H9 (cell line): ENCODE data around the gene TRAK2. TPM values are rescaled to one million over a fixed set of nuclear protein-coding genes. Genes with fewer than 3 reads are reported as not detected.

Experiments
- DNase-seq: peaks from one replicate; pipeline ENCODE4 v3.0.0-alpha.2; 2017
- H2AFZ ChIP-seq: one replicate; pipeline ENCODE4 v1.6.1; 2013; ENCODE audit warnings: mild to moderate bottlenecking, low read length, control low read depth, moderate library complexity
- H2AK5ac ChIP-seq: 2 replicates; pipeline ENCODE4 v1.6.1; 2013; ENCODE audit warnings: low read length, control low read depth, mixed read lengths; ENCODE audit not compliant: insufficient read length
- H2BK120ac ChIP-seq: one replicate; pipeline ENCODE4 v1.6.1; 2013; ENCODE audit warnings: low read depth, mild to moderate bottlenecking, low read length, control low read depth, inconsistent platforms; ENCODE audit not compliant: poor library complexity, severe bottlenecking
- H2BK12ac ChIP-seq: 2 replicates; pipeline ENCODE4 v1.6.1; 2013; ENCODE audit warnings: low read length, control low read depth, mixed read lengths, low read depth; ENCODE audit not compliant: insufficient read length
- H2BK15ac ChIP-seq: 2 replicates; pipeline ENCODE4 v1.6.1; 2013; ENCODE audit warnings: low read depth, low read length, control low read depth
- H2BK20ac ChIP-seq: one replicate; pipeline ENCODE4 v1.6.1; 2013; ENCODE audit warnings: low read depth, mild to moderate bottlenecking, low read length, control low read depth, inconsistent platforms; ENCODE audit not compliant: poor library complexity, severe bottlenecking
- H2BK5ac ChIP-seq: 2 replicates; pipeline ENCODE4 v1.6.1; 2013; ENCODE audit warnings: low read length, control low read depth, mixed read lengths; ENCODE audit not compliant: insufficient read length
- H3K14ac ChIP-seq: 2 replicates; pipeline ENCODE4 v1.6.1; 2013; ENCODE audit warnings: low read length, control low read depth; ENCODE audit not compliant: insufficient read depth
- H3K18ac ChIP-seq: 2 replicates; pipeline ENCODE4 v1.6.1; 2013; ENCODE audit warnings: low read depth, mild to moderate bottlenecking, mixed read lengths, low read length, control low read depth; ENCODE audit not compliant: insufficient read length
- H3K23ac ChIP-seq: 2 replicates; pipeline ENCODE4 v1.6.1; 2013; ENCODE audit warnings: low read length, control low read depth, mixed read lengths, low read depth; ENCODE audit not compliant: insufficient read length
- H3K23me2 ChIP-seq: 2 replicates; pipeline ENCODE4 v1.6.1; 2013; ENCODE audit warnings: low read depth, mild to moderate bottlenecking, mixed read lengths, low read length, control low read depth; ENCODE audit not compliant: insufficient read length, poor library complexity, severe bottlenecking
- H3K27ac ChIP-seq: 2 replicates; pipeline ENCODE4 v1.5.1; 2013; ENCODE audit warnings: low read length, control low read depth, mixed read lengths, low read depth; ENCODE audit not compliant: insufficient read length
- H3K27me3 ChIP-seq: 2 replicates; pipeline ENCODE4 v1.6.1; 2013; ENCODE audit warnings: low read length, control low read depth, inconsistent platforms; ENCODE audit not compliant: insufficient read depth
- H3K4ac ChIP-seq: 2 replicates; pipeline ENCODE4 v1.6.1; 2013; ENCODE audit warnings: low read depth, mild to moderate bottlenecking, control low read depth, inconsistent platforms, low read length, moderate library complexity
- H3K4me1 ChIP-seq: 2 replicates; pipeline ENCODE4 v1.6.1; 2013; ENCODE audit warnings: low read length, control low read depth, inconsistent platforms; ENCODE audit not compliant: insufficient read depth
- H3K4me2 ChIP-seq: 2 replicates; pipeline ENCODE4 v1.6.1; 2013; ENCODE audit warnings: low read length, control low read depth, mixed read lengths; ENCODE audit not compliant: insufficient read length, insufficient read depth
- H3K56ac ChIP-seq: 2 replicates; pipeline ENCODE4 v1.6.1; 2013; ENCODE audit warnings: low read depth, mild to moderate bottlenecking, mixed read lengths, low read length, control low read depth; ENCODE audit not compliant: insufficient read length
- H3K79me1 ChIP-seq: 2 replicates; pipeline ENCODE4 v1.6.1; 2013; ENCODE audit warnings: low read depth, mild to moderate bottlenecking, moderate library complexity, low read length, control low read depth, inconsistent platforms; ENCODE audit not compliant: insufficient read depth, poor library complexity, severe bottlenecking
- H3K79me2 ChIP-seq: 2 replicates; pipeline ENCODE4 v1.6.1; 2013; ENCODE audit warnings: low read length, control low read depth, inconsistent platforms; ENCODE audit not compliant: insufficient read depth
- H3K9ac ChIP-seq: 2 replicates; pipeline ENCODE4 v1.6.1; 2013; ENCODE audit warnings: low read length, control low read depth, mixed read lengths; ENCODE audit not compliant: insufficient read length; ENCODE audit errors: extremely low read depth
- H3K9me3 ChIP-seq: one replicate; pipeline ENCODE4 v1.6.1; 2013; ENCODE audit warnings: low read depth, low read length, inconsistent platforms; ENCODE audit not compliant: control insufficient read depth
- H3T11ph ChIP-seq: one replicate; pipeline ENCODE4 v1.6.1; 2013; ENCODE audit warnings: mild to moderate bottlenecking, low read length, control low read depth, inconsistent platforms
- H4K20me1 ChIP-seq: one replicate; pipeline ENCODE4 v1.6.1; 2013; ENCODE audit not compliant: control insufficient read depth, insufficient read length, insufficient read depth
- H4K5ac ChIP-seq: 2 replicates; pipeline ENCODE4 v1.6.1; 2013; ENCODE audit warnings: low read depth, mild to moderate bottlenecking, mixed read lengths, low read length, control low read depth; ENCODE audit not compliant: insufficient read length
- H4K8ac ChIP-seq: replicated peaks from 2 replicates; pipeline ENCODE4 v1.6.1; 2013; ENCODE audit warnings: low read length, control low read depth, mixed read lengths, low read depth; ENCODE audit not compliant: insufficient read length
- H4K91ac ChIP-seq: 2 replicates; pipeline ENCODE4 v1.6.1; 2013; ENCODE audit warnings: low read depth, mild to moderate bottlenecking, moderate library complexity, mixed read lengths, low read length, control low read depth; ENCODE audit not compliant: insufficient read length
- H3K27ac Mint-ChIP-seq, 3 experiments: 2 replicates in 2 of 3; 3 replicates in 1 of 3; pipeline ENCODE4 v1.8.0; 2020 to 2021; ENCODE audit warnings: mixed read lengths in 3 of 3, mild to moderate bottlenecking in 1 of 3, moderate library complexity in 1 of 3
- H3K27me3 Mint-ChIP-seq: 2 replicates; pipeline ENCODE4 v1.8.0; 2021; ENCODE audit warnings: low read depth, mild to moderate bottlenecking, moderate library complexity, mixed read lengths
- H3K36me3 Mint-ChIP-seq, 3 experiments: 2 replicates in 2 of 3; 3 replicates in 1 of 3; pipeline ENCODE4 v1.8.0; 2020 to 2021; ENCODE audit warnings: low read depth in 3 of 3, mixed read lengths in 3 of 3; ENCODE audit not compliant: insufficient read depth in 1 of 3
- H3K4me1 Mint-ChIP-seq, 2 experiments: 2 replicates each; pipeline ENCODE4 v1.8.0; 2020; ENCODE audit warnings: mixed read lengths in 2 of 2
- H3K4me3 Mint-ChIP-seq, 2 experiments: 2 replicates in 1 of 2; 3 replicates in 1 of 2; pipeline ENCODE4 v1.8.0; 2020 to 2021; ENCODE audit warnings: mild to moderate bottlenecking in 2 of 2, mixed read lengths in 2 of 2, moderate library complexity in 1 of 2
- H3K9me3 Mint-ChIP-seq, 2 experiments: 2 replicates in 1 of 2; 3 replicates in 1 of 2; pipeline ENCODE4 v1.8.0; 2020; ENCODE audit warnings: mild to moderate bottlenecking in 2 of 2, mixed read lengths in 2 of 2, moderate library complexity in 1 of 2
- CTCF ChIP-seq: fragments of 200-600 bp; sonication (generic); conservative IDR thresholded peaks from 3 replicates; pipeline ENCODE4 v1.8.0; 2021; ENCODE audit warnings: antibody characterized with exemption, mild to moderate bottlenecking
- WGBS: extraction: QIAGEN DNeasy Blood & Tissue Kit; methylation state at CpG from one replicate; pipeline ENCODE4 v1.1.7; 2013; ENCODE audit warnings: missing lambda C conversion rate, low lambda C conversion rate, mixed read lengths; ENCODE audit not compliant: insufficient read length; ENCODE audit errors: extremely low coverage; 5-methylcytosine and 5-hydroxymethylcytosine counted together
- total RNA-seq: library from RNA; stranded (reverse); gene quantifications from 2 replicates; pipeline ENCODE4 v1.2.1, GENCODE V29; 2021

Gene TRAK2
- total RNA-seq, 1 experiment from 2014 or later = 14.2 TPM

DNA sequence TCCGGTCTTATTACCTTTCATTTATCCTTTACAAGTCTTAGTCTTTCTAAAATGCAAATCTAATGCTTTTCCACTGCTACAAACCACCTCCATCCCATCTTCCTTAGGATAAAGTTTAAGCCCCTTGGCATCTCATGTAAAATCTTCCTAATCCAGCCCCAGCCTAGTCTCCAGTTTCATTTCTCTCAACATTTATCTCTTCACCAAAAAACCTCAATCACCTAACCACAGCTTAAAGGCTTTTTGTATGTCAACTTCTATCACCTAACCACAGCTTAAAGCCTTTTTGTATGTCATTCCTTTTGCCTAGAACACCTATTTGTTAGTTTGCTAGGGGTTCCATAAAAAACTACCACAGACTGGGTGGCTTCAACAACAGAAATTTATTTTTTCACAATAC is 4.2 kb downstream of the TRAK2 start:
- WGBS = no CpG with 5 or more reads among the region's 1 CpG
- no peak overlapping the region for H4K8ac ChIP-seq
- H3K79me1 ChIP-seq = no peaks in the 10 kb centered on the region

More for the DNA sequence above, 4.2 kb downstream of the TRAK2 start:
- Histone ChIP-seq H3K27ac (no peak overlapping the region), H4K91ac (no peak overlapping the region), H2BK12ac (no peak overlapping the region), H3K79me2 (peaks cover 1% of the 10 kb centered on the region; the same call in 1 of the 2 replicates), H4K5ac (no peak overlapping the region), H3K9me3 (no peaks in the 10 kb centered on the region), H3K27me3 (no peaks in the 10 kb centered on the region), H3K23ac (no peak overlapping the region), H2AK5ac (no peak overlapping the region), H2BK15ac (no peak overlapping the region), H3K9ac (no peak overlapping the region), H3K23me2 (peaks cover 4% of the 10 kb centered on the region), H2BK20ac (no peak overlapping the region), H2BK5ac (no peak overlapping the region), H3K14ac (no peak overlapping the region), H4K20me1 (no peaks in the 10 kb centered on the region), H3K4ac (no peak overlapping the region), H3T11ph (no peak overlapping the region), H3K4me1 (no peaks in the 10 kb centered on the region; the same call in 1 of the 2 replicates), H2BK120ac (no peak overlapping the region), H3K18ac (no peak overlapping the region), H3K56ac (no peak overlapping the region), H3K4me2 (no peak overlapping the region), H2AFZ (no peak overlapping the region)
- DNase-seq = no peak
- H3K4me3 Mint-ChIP-seq = no peak overlapping the region
- H3K36me3 Mint-ChIP-seq = 0 out of 7 replicates have a peak, but pooled peaks cover 0 to 2% (median 0%) of the 10 kb centered on the region in 3 experiments
- no peak for TF ChIP-seq CTCF
- no peaks in the 10 kb centered on the region for H3K27me3 Mint-ChIP-seq
- no peak overlapping the region for H3K27ac Mint-ChIP-seq
- peaks cover 6 to 7% of the 10 kb centered on the region in 2 experiments; a peak in 3 of 4 replicates for H3K4me1 Mint-ChIP-seq
- H3K9me3 Mint-ChIP-seq = no peaks in the 10 kb centered on the region
